GM12891 (cell line): Measurements from ENCODE around the gene DCUN1D1.

Experiments
- DNase-seq: peaks from one replicate; pipeline ENCODE4 v3.0.0; 2011; ENCODE audit warnings: low spot score; ENCODE audit not compliant: insufficient read length
- FAIRE-seq: peaks from 2 replicates; lab custom pipeline; 2011; peaks lifted over from hg19 to GRCh38; lab: Jason Lieb, UNC
- PAX5 ChIP-seq: IDR thresholded peaks from 2 replicates; pipeline ENCODE4 v1.6.1; 2011; ENCODE audit warnings: low read length, moderate library complexity, mild to moderate bottlenecking; ENCODE audit not compliant: insufficient read depth, severe bottlenecking
- POLR2A ChIP-seq: IDR thresholded peaks from 2 replicates; pipeline ENCODE4 v1.6.1; 2011; ENCODE audit warnings: low read depth, low read length, control low read depth
- POLR2AphosphoS5 ChIP-seq: IDR thresholded peaks from 2 replicates; pipeline ENCODE4 v1.6.1; 2011; ENCODE audit warnings: low read depth, low read length, control low read depth
- POU2F2 ChIP-seq: IDR thresholded peaks from 2 replicates; pipeline ENCODE4 v1.6.1; 2011; ENCODE audit warnings: low read depth, mild to moderate bottlenecking, control low read depth, low read length, moderate library complexity
- SPI1 ChIP-seq: IDR thresholded peaks from 2 replicates; pipeline ENCODE4 v1.6.1; 2011; ENCODE audit warnings: low read depth, low read length, control low read depth
- TAF1 ChIP-seq: IDR thresholded peaks from 2 replicates; pipeline ENCODE4 v1.6.1; 2011; ENCODE audit warnings: low read depth, low read length, control low read depth

Gene DCUN1D1

DNA sequence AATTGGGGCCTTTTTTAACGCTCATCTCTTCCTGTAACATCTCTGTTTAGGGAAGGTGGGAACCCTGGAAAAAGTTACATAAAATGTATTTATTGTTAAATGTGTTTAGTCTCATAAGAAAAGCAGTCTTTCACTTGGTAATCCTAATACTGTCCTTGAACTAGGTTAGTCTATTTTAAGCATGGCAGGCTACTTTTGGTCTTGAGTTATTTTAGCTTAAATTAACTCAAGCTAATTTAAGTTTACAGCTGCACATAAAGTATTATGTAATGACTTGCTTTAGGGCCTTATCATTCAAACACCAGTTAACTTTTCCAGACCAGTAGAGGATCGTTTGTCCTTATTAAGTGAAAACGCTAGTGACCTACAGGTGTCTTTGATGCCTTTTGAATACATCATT lies 63.2 kb downstream of the DCUN1D1 start:
- TF ChIP-seq POLR2A: no peak
- no peak for TF ChIP-seq POLR2AphosphoS5
- TF ChIP-seq TAF1: no peak
- no peak for TF ChIP-seq SPI1
- TF ChIP-seq PAX5: no peak
- no peak for TF ChIP-seq POU2F2
- FAIRE-seq (no peak), DNase-seq (no peak)

GRCh38 chr3:182914341-182914740 lies 66.0 kb downstream of the DCUN1D1 start:
- no peak for TF ChIP-seq POLR2A
- no peak for TF ChIP-seq SPI1
- no peak for TF ChIP-seq POU2F2
- no peak for TF ChIP-seq TAF1
- no peak for TF ChIP-seq PAX5
- no peak for TF ChIP-seq POLR2AphosphoS5
- FAIRE-seq: no peak
- DNase-seq: no peak

- DNase-seq (no peak), FAIRE-seq (peak; percentile 77)
- TF ChIP-seq POU2F2 (no peak), POLR2AphosphoS5 (no peak), PAX5 (no peak), TAF1 (no peak), POLR2A (no peak), SPI1 (peak; percentile 34; the same call in 1 of the 2 replicates)
Measured at GRCh38 chr3:182913889-182914288, 66.4 kb downstream of the DCUN1D1 start.

- FAIRE-seq (no peak), DNase-seq (no peak)
- TF ChIP-seq PAX5 (no peak), POLR2AphosphoS5 (no peak), SPI1 (no peak), TAF1 (no peak), POLR2A (no peak), POU2F2 (no peak)
Measured at GRCh38 chr3:182912474-182912873, 67.9 kb downstream of the DCUN1D1 start.

- FAIRE-seq: no peak
- TF ChIP-seq SPI1: no peak
- TF ChIP-seq POLR2AphosphoS5: no peak
- no peak for TF ChIP-seq POLR2A
- no peak for TF ChIP-seq TAF1
- TF ChIP-seq PAX5: no peak
- no peak for TF ChIP-seq POU2F2
- DNase-seq: no peak
Measured at GRCh38 chr3:182911782-182912111, 68.6 kb downstream of the DCUN1D1 start.

DNA sequence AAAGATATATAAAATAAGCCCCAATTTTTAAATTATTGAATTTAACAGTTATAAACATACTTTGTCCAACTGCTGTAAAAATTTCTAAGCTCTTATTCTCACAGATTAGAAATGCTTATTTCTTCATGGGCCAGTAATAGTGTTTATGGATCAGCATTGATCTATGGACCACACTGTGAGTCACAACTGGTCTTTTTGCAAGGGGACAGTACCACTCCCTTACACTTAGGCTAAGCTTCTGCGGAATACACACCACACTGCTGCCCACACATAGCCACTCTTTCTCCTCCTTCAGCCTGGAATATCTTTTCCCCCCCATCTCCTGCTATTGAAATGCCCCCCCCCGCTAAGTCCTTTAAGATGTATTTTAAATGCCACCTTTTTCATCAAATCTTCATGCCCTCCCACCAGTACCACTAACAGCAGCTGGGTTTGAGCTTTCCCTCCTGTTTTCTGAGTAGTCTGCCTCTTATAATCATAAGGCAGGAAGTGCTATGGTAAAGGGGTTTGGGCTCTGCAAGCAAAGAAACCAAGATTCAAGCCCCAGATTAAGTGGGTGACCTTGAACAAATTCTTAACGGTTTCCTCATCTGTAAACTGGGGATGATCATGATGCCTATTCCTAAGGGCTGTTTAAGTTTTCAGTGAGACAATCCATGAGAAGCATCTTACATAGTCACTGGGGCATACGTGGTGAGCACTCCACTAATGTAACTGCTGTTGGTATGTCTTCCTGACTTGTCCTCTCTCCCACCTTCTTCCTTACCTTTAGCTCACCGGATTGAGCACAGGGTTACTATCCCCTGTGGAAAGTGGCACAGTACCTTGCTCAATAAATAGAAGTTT lies 69.2 kb downstream of the DCUN1D1 start:
- no peak for DNase-seq
- no peak for FAIRE-seq
- TF ChIP-seq POU2F2: no peak
- TF ChIP-seq TAF1: no peak

GRCh38 chr3:182909318-182910040 lies 70.9 kb downstream of the DCUN1D1 start:
- TF ChIP-seq POU2F2 (no peak), POLR2A (no peak), SPI1 (no peak), TAF1 (no peak), POLR2AphosphoS5 (no peak), PAX5 (no peak)
- no peak for DNase-seq

GRCh38 chr3:182908471-182908870 lies 71.9 kb downstream of the DCUN1D1 start:
- no peak for DNase-seq
- TF ChIP-seq POLR2AphosphoS5 (no peak), SPI1 (no peak), POLR2A (no peak), TAF1 (no peak), PAX5 (no peak), POU2F2 (no peak)

More at GRCh38 chr3:182909318-182910040, 70.9 kb downstream of the DCUN1D1 start:
- no peak for FAIRE-seq

GRCh38 chr3:182906036-182906435 lies 74.3 kb downstream of the DCUN1D1 start:
- no peak for TF ChIP-seq SPI1
- TF ChIP-seq PAX5: no peak
- no peak for TF ChIP-seq TAF1
- TF ChIP-seq POLR2A: no peak
- TF ChIP-seq POU2F2: no peak
- DNase-seq (no peak), FAIRE-seq (no peak)

More at GRCh38 chr3:182908471-182908870, 71.9 kb downstream of the DCUN1D1 start:
- no peak for FAIRE-seq

GRCh38 chr3:182905623-182906022 lies 74.7 kb downstream of the DCUN1D1 start:
- TF ChIP-seq SPI1 (no peak), POU2F2 (no peak), TAF1 (no peak), POLR2A (no peak), POLR2AphosphoS5 (no peak), PAX5 (no peak)

More at GRCh38 chr3:182905623-182906022, 74.7 kb downstream of the DCUN1D1 start:
- FAIRE-seq (peak; percentile 43), DNase-seq (no peak)
